T-cell (primary cell): ENCODE measurements around the gene MMEL1. TPM values are rescaled to one million over a fixed set of nuclear protein-coding genes. Genes with fewer than 3 reads are reported as not detected.

Experiments used
- ATAC-seq, 4 experiments: fragments of 200-7000 bp in 3 of 4; fragments of 150-1000 bp in 1 of 4; cut with Tn5 transposase; replicated peaks in 1 of 4; 1 replicate in 3 of 4; 2 replicates in 1 of 4; pipeline ENCODE4 v1.10.0; 2021; ENCODE audit warnings: moderate library complexity in 3 of 4, mild to moderate bottlenecking in 2 of 4, moderate number of reproducible peaks in 1 of 4
- CTCF ChIA-PET, 2 donors: fragments of 300-600 bp; sonication (Branson Sonifier 250); formaldehyde crosslinking; loops; one replicate each; lab custom pipeline; 2022; ENCODE audit warnings: antibody characterized with exemption in 2 of 2; lab: Charles Lee
- POLR2A ChIA-PET, 2 donors: fragments of 300-600 bp; sonication (Branson Sonifier 250); formaldehyde crosslinking; loops; one replicate each; lab custom pipeline; 2022; ENCODE audit warnings: antibody characterized with exemption in 2 of 2; lab: Charles Lee
- DNase-seq, 35 experiments: peaks; one replicate each; pipeline versions ENCODE4 v3.0.0 to v3.0.0-alpha.2; 2013 to 2023
- H3K27ac ChIP-seq: one replicate; pipeline ENCODE4 v1.5.1; 2013; ENCODE audit warnings: low read length
- H3K27me3 ChIP-seq, 2 experiments: replicated peaks in 1 of 2; 1 replicate in 1 of 2; 2 replicates in 1 of 2; pipeline versions ENCODE4 v1.6.1 to v1.7.0; 2013; ENCODE audit warnings: low read length in 1 of 2, mixed read lengths in 1 of 2; ENCODE audit not compliant: control insufficient read depth in 2 of 2, insufficient read depth in 2 of 2; ENCODE audit errors: extremely low read depth in 1 of 2
- H3K36me3 ChIP-seq, 2 donors: 1 replicate in 1 of 2; 2 replicates in 1 of 2; pipeline versions ENCODE4 v1.6.1 to v1.7.0; 2013; ENCODE audit warnings: low read length in 1 of 2; ENCODE audit not compliant: control insufficient read depth in 2 of 2, insufficient read depth in 1 of 2; ENCODE audit errors: extremely low read depth in 1 of 2
- H3K4me1 ChIP-seq, 2 experiments: 1 replicate in 1 of 2; 2 replicates in 1 of 2; pipeline versions ENCODE4 v1.6.1 to v1.7.0; 2013; ENCODE audit warnings: low read length in 2 of 2, mixed read lengths in 1 of 2; ENCODE audit not compliant: insufficient read depth in 2 of 2, control insufficient read depth in 1 of 2; ENCODE audit errors: extremely low read depth in 1 of 2
- H3K4me3 ChIP-seq, 2 donors: 1 replicate in 1 of 2; 2 replicates in 1 of 2; pipeline versions ENCODE4 v1.5.1 to v1.7.0; 2013; ENCODE audit warnings: mild to moderate bottlenecking in 2 of 2, low read length in 1 of 2, moderate library complexity in 1 of 2; ENCODE audit not compliant: control insufficient read depth in 1 of 2; ENCODE audit errors: extremely low read depth in 1 of 2
- H3K9me3 ChIP-seq: 2 replicates; pipeline ENCODE4 v1.7.0; 2013
- H3K27ac Mint-ChIP-seq, 2 donors: one replicate each; pipeline ENCODE4 v1.8.0; 2020 to 2021; ENCODE audit warnings: mild to moderate bottlenecking in 2 of 2, mixed read lengths in 2 of 2
- H3K27me3 Mint-ChIP-seq, 2 donors: one replicate each; pipeline ENCODE4 v1.8.0; 2021 to 2022; ENCODE audit warnings: mixed read lengths in 2 of 2
- H3K36me3 Mint-ChIP-seq: one replicate; pipeline ENCODE4 v1.8.0; 2021; ENCODE audit warnings: mixed read lengths
- H3K4me1 Mint-ChIP-seq, 3 donors: one replicate each; pipeline ENCODE4 v1.8.0; 2020 to 2022; ENCODE audit warnings: mixed read lengths in 3 of 3, mild to moderate bottlenecking in 1 of 3
- H3K4me3 Mint-ChIP-seq, 3 donors: one replicate each; pipeline ENCODE4 v1.8.0; 2020 to 2022; ENCODE audit warnings: mild to moderate bottlenecking in 3 of 3, mixed read lengths in 3 of 3, moderate library complexity in 3 of 3
- H3K9me3 Mint-ChIP-seq, 3 donors: one replicate each; pipeline ENCODE4 v1.8.0; 2020 to 2022; ENCODE audit warnings: mixed read lengths in 3 of 3
- WGBS: methylation state at CpG from one replicate; pipeline ENCODE4 v1.1.5; 2013; ENCODE audit warnings: missing lambda C conversion rate; ENCODE audit not compliant: insufficient coverage; 5-methylcytosine and 5-hydroxymethylcytosine counted together
- total RNA-seq, 35 experiments: library from RNA in 6 of 35; stranded (reverse) in 6 of 35; fragments of 120-200 nt in 1 of 35; gene quantifications; one replicate each; pipeline versions ENCODE4 v1.2.1 to v1.2.4 and lab custom pipeline; 2013 to 2026

MMEL1 gene
- total RNA-seq, 5 donors from 2014 or later (not counting 1 experiment from before 2014, with no cell fraction given), result 0.72 to 3.3 (median 1.0) TPM

DNA sequence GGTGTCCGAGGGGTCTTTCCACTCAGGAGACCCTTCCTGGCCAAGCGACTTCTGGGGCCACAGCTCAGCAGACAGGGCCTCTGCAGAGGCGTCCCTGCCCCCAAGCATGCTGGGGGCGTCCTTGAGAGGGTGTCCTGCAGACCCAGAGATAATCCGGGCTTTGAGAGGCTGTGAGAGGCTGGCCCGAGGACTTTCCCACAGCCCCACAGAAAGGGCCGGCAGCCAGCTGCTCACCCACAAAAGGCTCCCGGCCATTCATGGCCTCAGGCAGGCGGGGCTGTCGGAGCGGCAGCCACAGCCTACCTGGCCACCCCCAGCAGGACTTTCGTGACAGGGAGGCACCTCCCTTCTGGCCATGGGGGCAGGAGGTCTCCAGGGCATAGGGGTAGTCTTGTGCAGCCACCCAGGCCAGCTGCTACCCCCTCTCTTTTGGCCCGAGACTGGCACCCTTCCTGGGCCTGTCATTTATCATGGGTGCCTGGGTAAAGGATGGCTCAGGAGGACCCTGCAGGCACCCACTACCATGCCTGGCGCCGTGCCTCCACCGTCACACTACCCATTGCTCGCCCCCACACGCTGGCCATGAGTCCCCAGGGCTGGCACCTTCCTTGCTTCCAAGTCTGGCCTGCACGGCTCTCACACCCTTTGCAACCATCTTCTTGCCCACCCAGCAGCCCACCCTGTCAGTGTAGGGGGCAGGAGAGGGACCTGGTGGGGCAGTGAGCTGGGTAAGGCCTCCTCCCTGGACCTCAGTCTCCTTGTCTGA, 87.8 kb downstream of the MMEL1 start:
- 82% methylated on average over 9 of the region's 19 CpGs for WGBS
- H3K4me1 ChIP-seq, result peaks cover 12 to 83% of the 10 kb centered on the region in 2 experiments
- H3K27ac Mint-ChIP-seq, result peak overlapping the region; percentile 22 to 23

DNA sequence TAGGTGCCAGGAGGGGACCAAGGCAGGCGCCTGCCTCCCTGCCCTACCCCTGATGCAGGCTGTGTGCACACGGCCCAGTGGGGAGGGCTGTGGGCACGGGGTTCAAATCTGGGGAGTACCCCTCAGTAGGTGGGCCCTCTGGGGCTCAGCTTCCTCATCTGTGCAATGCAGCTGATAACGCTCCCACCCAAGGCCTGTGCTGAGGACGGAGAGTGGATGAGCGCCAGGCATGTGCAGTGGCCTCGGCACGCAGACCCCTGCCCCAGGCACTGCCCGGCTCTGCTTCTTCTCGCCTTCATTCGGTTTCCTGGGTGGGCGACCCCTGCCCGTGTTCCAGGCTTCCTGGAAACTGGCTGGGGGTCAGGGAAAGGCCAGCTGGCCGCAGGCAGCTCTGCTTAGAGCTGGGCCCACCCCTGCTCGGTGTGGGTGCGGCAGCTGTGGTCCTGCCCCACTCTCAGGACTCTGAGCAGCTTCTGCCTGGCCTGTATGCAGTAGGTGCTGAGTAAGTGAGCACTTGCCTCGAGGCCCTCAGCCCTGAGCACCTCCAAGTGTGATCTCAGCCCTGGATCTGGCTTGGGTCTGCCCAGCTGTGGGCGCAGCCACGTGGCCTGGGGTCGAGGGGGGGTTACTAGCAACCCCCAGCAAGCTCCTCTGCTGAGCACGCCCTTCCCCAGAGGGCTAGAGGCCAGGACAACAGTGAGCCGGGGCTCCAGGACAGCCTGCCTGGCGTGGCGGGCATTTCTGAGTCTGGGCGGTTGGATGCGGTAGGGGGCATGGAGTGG, 88.5 kb downstream of the MMEL1 start:
- Histone ChIP-seq H3K27ac (no peak overlapping the region), H3K27me3 (peaks cover 0 to 26% of the 10 kb centered on the region in 2 experiments), H3K36me3 (no peaks in the 10 kb centered on the region), H3K4me1 (peaks cover 12 to 77% of the 10 kb centered on the region in 2 experiments), H3K4me3 (no peak overlapping the region), H3K9me3 (no peaks in the 10 kb centered on the region)
- H3K4me3 Mint-ChIP-seq, result peak overlapping the region in 1 of 3 donors; percentile 50
- ChIA-PET CTCF (interaction anchor here in 1 of 2 donors (1.4 kb wide), 1 partner anchor 41 kb away, joined by 4 read pairs; no protein-coding TSS in a partner anchor), POLR2A (no interaction called here)
- H3K27me3 Mint-ChIP-seq, result peaks cover 0 to 2% of the 10 kb centered on the region in 2 donors
- peak overlapping the region; percentile 23 to 34 for H3K27ac Mint-ChIP-seq
- H3K36me3 Mint-ChIP-seq, result no peaks in the 10 kb centered on the region
- WGBS, result 77% methylated on average over 25 of the region's 26 CpGs
- DNase-seq (peak in 1 of 35 experiments; percentile 29), ATAC-seq (no peak)
- H3K4me1 Mint-ChIP-seq, result peaks cover 17 to 39% (median 39%) of the 10 kb centered on the region in 3 donors
- no peaks in the 10 kb centered on the region for H3K9me3 Mint-ChIP-seq

More for the DNA sequence above, 87.8 kb downstream of the MMEL1 start:
- H3K27me3 ChIP-seq, result peaks cover 0 to 19% of the 10 kb centered on the region in 2 experiments
- H3K27ac ChIP-seq, result peak overlapping the region; percentile 58
- no peaks in the 10 kb centered on the region for H3K36me3 ChIP-seq
- no peak for ATAC-seq
- H3K9me3 Mint-ChIP-seq, result no peaks in the 10 kb centered on the region
- H3K4me1 Mint-ChIP-seq, result peaks cover 23 to 44% (median 44%) of the 10 kb centered on the region in 3 donors
- ChIA-PET POLR2A (no interaction called here), CTCF (interaction anchor here in 1 of 2 donors (1.4 kb wide), 1 partner anchor 41 kb away, joined by 4 read pairs; no protein-coding TSS in a partner anchor)
- peaks cover 0 to 2% of the 10 kb centered on the region in 2 donors for H3K27me3 Mint-ChIP-seq
- no peak for DNase-seq
- no peak overlapping the region for H3K4me3 ChIP-seq
- no peaks in the 10 kb centered on the region for H3K9me3 ChIP-seq
- peak overlapping the region in 2 of 3 donors; percentile 17 to 91 for H3K4me3 Mint-ChIP-seq
- H3K36me3 Mint-ChIP-seq, result no peaks in the 10 kb centered on the region

DNA sequence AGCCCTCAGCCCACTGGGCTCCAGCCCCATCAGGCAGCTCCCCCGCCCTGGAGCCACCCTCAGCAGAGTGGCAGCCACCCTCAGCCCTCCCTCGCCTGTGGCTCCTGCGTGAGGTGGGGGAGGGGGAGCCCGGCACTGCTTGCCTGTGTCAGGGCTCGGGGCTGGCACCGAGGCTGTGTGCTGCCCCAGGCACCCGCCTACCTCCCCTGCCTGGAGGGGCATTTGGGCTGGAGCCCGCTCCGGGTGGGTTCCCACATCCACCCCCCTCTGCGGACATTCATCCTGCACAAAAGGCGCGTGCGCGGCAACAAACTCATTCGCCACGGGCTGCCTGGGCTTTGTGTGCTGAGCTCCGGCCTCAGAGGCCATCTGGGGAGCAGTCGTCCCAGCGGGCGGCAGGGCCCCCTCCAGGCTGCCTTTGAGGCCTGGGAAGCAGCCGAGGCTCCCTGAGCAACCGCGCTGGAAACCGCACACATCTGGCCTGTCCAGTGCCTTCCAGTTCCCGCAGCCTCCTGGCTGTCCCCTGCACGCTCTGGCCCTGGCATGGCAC, 89.2 kb downstream of the MMEL1 start:
- no peak for ATAC-seq

DNA sequence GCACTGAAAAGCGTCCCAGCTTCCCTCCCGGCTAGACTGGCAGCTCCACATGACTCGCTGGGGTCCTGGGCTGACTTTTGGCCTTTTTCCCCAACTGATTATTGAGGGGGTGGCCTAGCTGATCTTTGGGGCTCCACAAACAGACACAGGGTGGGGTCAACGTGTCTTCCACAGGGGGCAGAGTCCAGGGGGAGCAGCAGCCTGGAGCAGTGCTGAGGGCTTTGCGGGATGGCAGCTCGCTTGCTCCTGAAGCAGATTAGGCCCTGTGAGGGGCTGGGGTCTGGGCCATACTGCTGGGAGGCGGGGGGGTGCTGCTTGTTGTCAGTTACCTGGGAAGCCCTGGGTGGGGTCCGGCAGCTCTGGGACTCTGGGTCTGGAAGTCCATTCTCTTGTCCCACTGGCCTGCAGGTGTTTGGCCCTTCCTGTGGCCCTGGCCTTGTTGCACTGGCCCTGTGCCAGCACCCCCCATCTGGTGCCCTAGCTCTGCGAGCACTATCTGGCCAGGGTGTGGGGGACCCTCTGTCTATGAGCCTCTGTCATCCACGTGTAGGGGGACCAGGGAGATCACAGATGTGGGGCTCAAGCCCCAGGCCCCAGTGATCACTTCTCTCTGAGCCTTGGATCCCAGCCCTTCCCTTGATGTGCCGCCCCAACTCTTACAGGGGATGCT, 90.4 kb downstream of the MMEL1 start:
- peaks cover 0 to 2% of the 10 kb centered on the region in 2 donors for H3K27me3 Mint-ChIP-seq
- H3K36me3 Mint-ChIP-seq, result no peaks in the 10 kb centered on the region
- H3K4me3 ChIP-seq, result no peak overlapping the region
- ChIA-PET CTCF (interaction anchor here in 1 of 2 donors (0.7 kb wide), 1 partner anchor 16 kb away, joined by 3 read pairs; the partner anchor contains the start of gene PANK4), POLR2A (interaction anchor here in 1 of 2 donors (0.6 kb wide), 1 partner anchor 16 kb away, joined by 8 read pairs; the partner anchor contains the start of gene PANK4)
- H3K4me3 Mint-ChIP-seq, result peak overlapping the region in 2 of 3 donors; percentile 7 to 44
- H3K36me3 ChIP-seq, result no peaks in the 10 kb centered on the region
- no peaks in the 10 kb centered on the region for H3K9me3 ChIP-seq
- H3K9me3 Mint-ChIP-seq, result no peaks in the 10 kb centered on the region
- peak overlapping the region in 1 of 2 donors; percentile 21 for H3K27ac Mint-ChIP-seq
- ATAC-seq (no peak), DNase-seq (no peak)
- H3K27me3 ChIP-seq, result peaks cover 0 to 41% of the 10 kb centered on the region in 2 experiments
- H3K27ac ChIP-seq, result no peak overlapping the region
- H3K4me1 Mint-ChIP-seq, result peaks cover 13 to 25% (median 24%) of the 10 kb centered on the region in 3 donors
- peaks cover 10 to 59% of the 10 kb centered on the region in 2 experiments for H3K4me1 ChIP-seq
- WGBS, result 97% methylated on average over 9 of the region's 11 CpGs

More for the DNA sequence above, 89.2 kb downstream of the MMEL1 start:
- H3K4me3 Mint-ChIP-seq, result peak overlapping the region in 1 of 3 donors; percentile 50
- H3K9me3 Mint-ChIP-seq, result no peaks in the 10 kb centered on the region
- no peaks in the 10 kb centered on the region for H3K36me3 ChIP-seq
- peaks cover 13 to 33% (median 32%) of the 10 kb centered on the region in 3 donors for H3K4me1 Mint-ChIP-seq
- peak in 32 of 35 experiments; percentile 38 to 75 (median 63) for DNase-seq
- CTCF ChIA-PET, result no interaction called here
- no peaks in the 10 kb centered on the region for H3K36me3 Mint-ChIP-seq
- POLR2A ChIA-PET, result interaction anchor here in 1 of 2 donors (0.6 kb wide), 1 partner anchor 410 kb away, joined by 5 read pairs; no protein-coding TSS in a partner anchor
- peaks cover 0 to 33% of the 10 kb centered on the region in 2 experiments for H3K27me3 ChIP-seq
- H3K4me1 ChIP-seq, result peaks cover 12 to 72% of the 10 kb centered on the region in 2 experiments
- peak overlapping the region in 1 of 2 donors; percentile 34 for H3K27ac Mint-ChIP-seq
- WGBS, result 36% methylated on average over 20 of the region's 26 CpGs
- peaks cover 0 to 2% of the 10 kb centered on the region in 2 donors for H3K27me3 Mint-ChIP-seq
- H3K9me3 ChIP-seq, result no peaks in the 10 kb centered on the region
- no peak overlapping the region for H3K27ac ChIP-seq
- H3K4me3 ChIP-seq, result peak overlapping the region in 1 of 2 donors; percentile 49

DNA sequence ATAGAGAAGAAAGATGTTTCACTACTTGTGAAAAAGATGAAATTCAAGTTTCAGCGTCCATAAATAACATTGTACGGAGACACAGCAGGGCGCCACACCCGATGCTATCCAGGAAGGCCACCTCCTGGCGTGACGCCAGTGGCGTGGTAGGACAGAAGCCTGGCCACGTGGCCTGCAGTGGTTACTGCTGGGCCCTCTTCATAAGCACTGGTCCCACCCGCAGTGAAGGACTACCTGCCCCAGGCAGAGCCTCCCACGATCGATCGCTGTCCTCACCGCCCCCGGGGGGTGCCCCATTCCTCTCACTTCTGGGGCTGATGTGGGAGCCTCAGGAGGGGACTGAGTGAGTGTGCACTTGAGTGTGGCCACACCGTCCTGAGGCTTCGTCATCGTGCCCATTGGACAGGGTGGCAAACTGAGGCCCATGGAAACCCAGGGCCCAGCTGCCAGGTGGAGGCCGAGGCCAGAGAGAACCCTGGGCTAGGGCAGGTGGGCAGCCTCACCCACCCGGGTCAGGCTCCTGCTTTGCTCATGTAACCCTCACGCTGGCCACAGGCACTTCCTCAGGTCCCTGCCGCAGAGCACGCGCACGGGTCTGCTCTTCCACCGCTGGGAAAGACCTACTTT, 91.1 kb downstream of the MMEL1 start:
- Histone ChIP-seq H3K27me3 (peaks cover 0 to 44% of the 10 kb centered on the region in 2 experiments), H3K36me3 (no peaks in the 10 kb centered on the region), H3K4me3 (no peak overlapping the region), H3K4me1 (peaks cover 10 to 56% of the 10 kb centered on the region in 2 experiments), H3K27ac (no peak overlapping the region), H3K9me3 (no peaks in the 10 kb centered on the region)
- no peak for DNase-seq
- Mint-ChIP-seq H3K4me3 (peak overlapping the region in 1 of 3 donors; percentile 44), H3K36me3 (no peaks in the 10 kb centered on the region), H3K9me3 (no peaks in the 10 kb centered on the region), H3K27ac (no peak overlapping the region), H3K27me3 (peaks cover 0 to 2% of the 10 kb centered on the region in 2 donors), H3K4me1 (peaks cover 13 to 25% (median 22%) of the 10 kb centered on the region in 3 donors)
- 81% methylated on average over 22 of the region's 25 CpGs for WGBS
- ATAC-seq, result no peak
- POLR2A ChIA-PET, result interaction anchor here in 1 of 2 donors (0.6 kb wide), 1 partner anchor 16 kb away, joined by 8 read pairs; the partner anchor contains the start of gene PANK4
- CTCF ChIA-PET, result interaction anchor here in 1 of 2 donors (0.7 kb wide), 1 partner anchor 16 kb away, joined by 3 read pairs; the partner anchor contains the start of gene PANK4
